Fibroblast of skin of left biceps (primary cell): ENCODE results near the gene ZNF208.
"Not testable (repeated sequence)": the region's sequence is repeated elsewhere in the genome, so short reads cannot be mapped to it uniquely, and the experiment has no call there.

Experiments used
- DNase-seq, 2 experiments: peaks; one replicate each; pipeline ENCODE4 v3.0.0-alpha.2; 2013; ENCODE audit warnings: low read depth in 2 of 2

Gene ZNF208

GRCh38 chr19:22010437-22011143, at the start of gene ZNF208:
Gene ZNF208 (minus strand): TSS chr19:22010943. CDS start chr19:22010794, 149 bp downstream.
- DNase-seq: not testable (repeated sequence)

GRCh38 chr19:22052644-22053013, 41.9 kb upstream of the ZNF208 start:
- no peak for DNase-seq

- not testable (repeated sequence) for DNase-seq
Observed at GRCh38 chr19:22041151-22041550, 30.4 kb upstream of the ZNF208 start.

- no peak for DNase-seq
Observed at GRCh38 chr19:22030680-22031079, 19.9 kb upstream of the ZNF208 start.

GRCh38 chr19:22026687-22027086, 15.9 kb upstream of the ZNF208 start:
- no peak for DNase-seq

GRCh38 chr19:22025539-22025938, 14.8 kb upstream of the ZNF208 start:
- DNase-seq: not testable (repeated sequence)

- no peak for DNase-seq
Observed at GRCh38 chr19:21970466-21970865, 40.3 kb downstream of the ZNF208 start.

- DNase-seq: no peak
Observed at GRCh38 chr19:21947775-21948174, 63.0 kb downstream of the ZNF208 start.

GRCh38 chr19:21940684-21941083, 70.1 kb downstream of the ZNF208 start:
- DNase-seq: no peak

- no peak for DNase-seq
Observed at GRCh38 chr19:21934593-21934992, 76.2 kb downstream of the ZNF208 start.

GRCh38 chr19:21934131-21934530, 76.6 kb downstream of the ZNF208 start:
- DNase-seq: no peak

- no peak for DNase-seq
Observed at GRCh38 chr19:21922276-21922675, 88.5 kb downstream of the ZNF208 start.

GRCh38 chr19:21921691-21922180, 89.0 kb downstream of the ZNF208 start:
- no peak for DNase-seq

- DNase-seq: no peak
Observed at GRCh38 chr19:21915411-21915810, 95.3 kb downstream of the ZNF208 start.

- no peak for DNase-seq
Observed at GRCh38 chr19:21912654-21913053, 98.1 kb downstream of the ZNF208 start.

- DNase-seq: no peak
Observed at GRCh38 chr19:21910318-21910717, 100.4 kb downstream of the ZNF208 start.

GRCh38 chr19:21908066-21908465, 102.7 kb downstream of the ZNF208 start:
- no peak for DNase-seq

GRCh38 chr19:21907516-21907915, 103.2 kb downstream of the ZNF208 start:
- DNase-seq: no peak

- DNase-seq: no peak
Observed at GRCh38 chr19:21902571-21902970, 108.2 kb downstream of the ZNF208 start.

- no peak for DNase-seq
Observed at GRCh38 chr19:21901861-21902260, 108.9 kb downstream of the ZNF208 start.

GRCh38 chr19:21900401-21900800, 110.3 kb downstream of the ZNF208 start:
- DNase-seq: no peak

- DNase-seq: no peak
Observed at GRCh38 chr19:21891086-21891485, 119.7 kb downstream of the ZNF208 start.

GRCh38 chr19:21890017-21890416, 120.7 kb downstream of the ZNF208 start:
- not testable (repeated sequence) for DNase-seq

- DNase-seq: not testable (repeated sequence)
Observed at GRCh38 chr19:21885516-21885915, 125.2 kb downstream of the ZNF208 start.
